H1 (cell line): Measurements from ENCODE around the gene SYCE3. TPM values are rescaled to one million over a fixed set of nuclear protein-coding genes. Genes with fewer than 3 reads are reported as not detected.

ENCODE experiments used
- ASH2L ChIP-seq: fragments of 200-600, 300-600 bp; sonication (generic); IDR thresholded peaks from one replicate; pipeline ENCODE4 v1.7.1; 2017; ENCODE audit warnings: low read length
- BACH1 ChIP-seq: IDR thresholded peaks from 2 replicates; pipeline ENCODE4 v1.6.1; 2012; ENCODE audit warnings: low read length, improper control_type of control experiment
- BCL11A ChIP-seq, 2 experiments: IDR thresholded peaks; one replicate each; pipeline ENCODE4 v1.6.1; 2011; ENCODE audit warnings: low read depth in 2 of 2, low read length in 2 of 2, mild to moderate bottlenecking in 2 of 2
- CBX5 ChIP-seq: fragments of 300-800, 300-1000 bp; sonication (generic); IDR thresholded peaks from 2 replicates; pipeline ENCODE4 v1.7.1; 2016; ENCODE audit warnings: antibody characterized with exemption, low read length, low read depth
- CBX8 ChIP-seq: fragments of 300-800, 300-1000 bp; sonication (generic); IDR thresholded peaks from 2 replicates; pipeline ENCODE4 v1.7.1; 2016; ENCODE audit warnings: low read depth, low read length, borderline replicate concordance
- CTBP2 ChIP-seq: IDR thresholded peaks from 2 replicates; pipeline ENCODE4 v1.7.0; 2011; ENCODE audit warnings: borderline replicate concordance, mild to moderate bottlenecking, moderate library complexity, mixed read lengths, low read length; ENCODE audit not compliant: insufficient read depth, insufficient read length
- EGR1 ChIP-seq: IDR thresholded peaks from 2 replicates; pipeline ENCODE4 v1.6.1; 2011; ENCODE audit warnings: low read depth, low read length, borderline replicate concordance
- EP300 ChIP-seq, 2 experiments: IDR thresholded peaks; 1 replicate in 1 of 2; 2 replicates in 1 of 2; pipeline ENCODE4 v1.6.1; 2011 to 2012; ENCODE audit warnings: low read depth in 2 of 2, low read length in 2 of 2, mild to moderate bottlenecking in 2 of 2, borderline replicate concordance in 1 of 2, inconsistent platforms in 1 of 2, moderate library complexity in 1 of 2
- FOSL1 ChIP-seq: IDR thresholded peaks from 2 replicates; pipeline ENCODE4 v1.6.1; 2011; ENCODE audit warnings: mild to moderate bottlenecking, low read depth, low read length, moderate library complexity; ENCODE audit not compliant: insufficient read depth
- GTF2F1 ChIP-seq: IDR thresholded peaks from 2 replicates; pipeline ENCODE4 v1.6.1; 2012; ENCODE audit warnings: low read depth, low read length, improper control_type of control experiment, borderline replicate concordance
- JUN ChIP-seq: IDR thresholded peaks from 2 replicates; pipeline ENCODE4 v1.6.1; 2011; ENCODE audit warnings: low read depth, mild to moderate bottlenecking, improper control_type of control experiment, low read length
- JUND ChIP-seq: IDR thresholded peaks from 2 replicates; pipeline ENCODE4 v1.6.1; 2011; ENCODE audit warnings: mild to moderate bottlenecking, improper control_type of control experiment, low read length
- KDM4A ChIP-seq: IDR thresholded peaks from one replicate; pipeline ENCODE4 v1.7.1; 2012; ENCODE audit warnings: low read depth, mild to moderate bottlenecking, moderate library complexity, low read length, inconsistent platforms; ENCODE audit not compliant: severe bottlenecking
- KDM5A ChIP-seq: fragments of 200-600 bp; IDR thresholded peaks from 2 replicates; pipeline ENCODE4 v1.7.1; 2012; ENCODE audit warnings: mild to moderate bottlenecking, low read length, inconsistent platforms, mixed read lengths
- PHF8 ChIP-seq: fragments of 200-600 bp; sonication (generic); conservative IDR thresholded peaks from 2 replicates; pipeline ENCODE4 v1.7.1; 2012; ENCODE audit warnings: low read depth, mild to moderate bottlenecking, inconsistent platforms, low read length, moderate library complexity
- RBBP5 ChIP-seq: IDR thresholded peaks from 2 replicates; pipeline ENCODE4 v1.7.1; 2012; ENCODE audit warnings: low read depth, mild to moderate bottlenecking, inconsistent platforms, low read length, moderate library complexity, borderline replicate concordance
- RFX5 ChIP-seq: IDR thresholded peaks from 2 replicates; pipeline ENCODE4 v1.6.1; 2011; ENCODE audit warnings: low read depth, low read length, improper control_type of control experiment, borderline replicate concordance
- SIRT6 ChIP-seq: IDR thresholded peaks from one replicate; pipeline ENCODE4 v1.7.1; 2012; ENCODE audit warnings: low read length, inconsistent platforms
- SP1 ChIP-seq: IDR thresholded peaks from 2 replicates; pipeline ENCODE4 v1.6.1; 2011; ENCODE audit warnings: low read depth, low read length
- SRF ChIP-seq: IDR thresholded peaks from 2 replicates; pipeline ENCODE4 v1.6.1; 2011; ENCODE audit warnings: mild to moderate bottlenecking, low read depth, low read length, moderate library complexity
- YY1 ChIP-seq: IDR thresholded peaks from 2 replicates; pipeline ENCODE4 v1.6.1; 2011; ENCODE audit warnings: low read depth, mild to moderate bottlenecking, low read length
- polyA plus RNA-seq, 7 experiments: library from polyadenylated mRNA; depleted of rRNA in 3 of 7; stranded (reverse) in 5 of 7; unstranded in 2 of 7; fragments of >200 nt in 5 of 7; fragments of 200-250 nt in 2 of 7; gene quantifications; 1 replicate in 5 of 7; 2 replicates in 1 of 7; 4 replicates in 1 of 7; pipeline versions ENCODE4 v1.2.1 to v1.2.3, GENCODE V29; 2011 to 2013; ENCODE audit warnings: missing spikeins in 2 of 7, mixed read lengths in 2 of 7
- total RNA-seq: library from RNA; stranded (reverse); fragmentation: NEBNext Ultra II Directional; extraction: Animal tissue kit (Norgen Biotek cat#: 25700); gene quantifications from 2 replicates; pipeline ENCODE4 v1.2.1, GENCODE V29; 2021
- TF ChIP-seq, protein P1 (sequence below): IDR thresholded peaks from 2 replicates; pipeline ENCODE4 v1.6.1; 2012; ENCODE audit warnings: low read length, inconsistent platforms
- TF ChIP-seq, protein P2 (sequence below): IDR thresholded peaks from 2 replicates; pipeline ENCODE4 v1.6.1; 2012; ENCODE audit warnings: inconsistent platforms

SYCE3 gene
- total and polyA plus RNA-seq, 2 of the 8 experiments (the other 6 are each of a cell fraction or from before 2014, with no cell fraction given) = 1.9 TPM; not detected in 1

DNA sequence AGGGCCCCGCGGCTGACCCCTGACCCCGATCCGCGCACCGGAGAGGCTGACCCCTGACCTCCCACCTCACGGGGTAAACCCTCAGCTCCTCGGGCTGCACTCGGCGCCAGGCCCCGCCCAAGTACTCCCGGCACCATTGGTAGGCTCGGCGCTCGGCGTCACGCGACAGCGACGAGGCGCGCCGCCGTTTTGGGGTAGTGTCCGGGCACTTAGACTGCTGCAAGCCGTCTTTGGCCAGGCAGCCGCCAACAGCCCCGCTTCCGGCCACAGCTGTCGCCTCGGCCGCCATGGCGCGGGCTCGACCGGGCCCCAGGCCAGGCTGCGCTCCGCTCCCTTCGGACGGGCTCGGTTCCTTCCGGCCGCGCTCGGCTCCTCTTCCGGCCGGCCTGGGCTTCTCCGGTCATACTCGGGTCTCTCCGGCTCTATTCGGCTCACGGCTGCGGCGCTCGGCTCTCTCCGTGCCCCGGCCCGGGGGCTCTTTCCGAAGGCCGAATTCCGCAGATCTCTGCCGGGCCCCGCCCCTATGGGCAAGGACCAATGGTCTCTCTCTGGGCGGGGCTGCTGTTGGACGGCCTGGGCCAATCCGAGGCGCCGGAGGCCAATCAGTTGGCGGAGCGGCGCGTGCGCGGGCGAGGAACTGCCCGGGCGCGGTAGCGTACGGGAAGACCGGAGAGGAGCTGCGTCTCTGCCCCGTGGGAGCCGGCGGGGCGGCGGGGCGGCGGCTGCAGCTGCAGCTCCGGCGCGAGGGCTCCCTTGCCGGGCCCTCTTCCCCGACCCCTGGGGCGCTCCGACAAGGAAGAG lies 20.0 kb upstream of the SYCE3 start, which contains the start of gene CHKB (continued):
- no peak for TF ChIP-seq JUND
- TF ChIP-seq JUN = no peak
- TF ChIP-seq KDM4A = peak; percentile 70
- no peak; the same call in none of the 2 replicates for TF ChIP-seq RBBP5
- TF ChIP-seq KDM5A = no peak
- TF ChIP-seq, protein P1, sequence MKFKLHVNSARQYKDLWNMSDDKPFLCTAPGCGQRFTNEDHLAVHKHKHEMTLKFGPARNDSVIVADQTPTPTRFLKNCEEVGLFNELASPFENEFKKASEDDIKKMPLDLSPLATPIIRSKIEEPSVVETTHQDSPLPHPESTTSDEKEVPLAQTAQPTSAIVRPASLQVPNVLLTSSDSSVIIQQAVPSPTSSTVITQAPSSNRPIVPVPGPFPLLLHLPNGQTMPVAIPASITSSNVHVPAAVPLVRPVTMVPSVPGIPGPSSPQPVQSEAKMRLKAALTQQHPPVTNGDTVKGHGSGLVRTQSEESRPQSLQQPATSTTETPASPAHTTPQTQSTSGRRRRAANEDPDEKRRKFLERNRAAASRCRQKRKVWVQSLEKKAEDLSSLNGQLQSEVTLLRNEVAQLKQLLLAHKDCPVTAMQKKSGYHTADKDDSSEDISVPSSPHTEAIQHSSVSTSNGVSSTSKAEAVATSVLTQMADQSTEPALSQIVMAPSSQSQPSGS = no peak
- TF ChIP-seq SP1 = peak; percentile 53; the same call in 1 of the 2 replicates
- no peak for TF ChIP-seq SIRT6
- no peak for TF ChIP-seq GTF2F1
- TF ChIP-seq CBX5 = no peak
- no peak for TF ChIP-seq CTBP2
- TF ChIP-seq BCL11A (IDR thresholded peaks at IDR 0.05; ENCODE audit: low read depth in 2 of 2, low read length in 2 of 2) = no peak
- TF ChIP-seq RFX5 = no peak
- TF ChIP-seq, protein P2, sequence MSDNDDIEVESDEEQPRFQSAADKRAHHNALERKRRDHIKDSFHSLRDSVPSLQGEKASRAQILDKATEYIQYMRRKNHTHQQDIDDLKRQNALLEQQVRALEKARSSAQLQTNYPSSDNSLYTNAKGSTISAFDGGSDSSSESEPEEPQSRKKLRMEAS = 0 out of 2 replicates have a peak, but pooled peaks have one; percentile 35
- TF ChIP-seq PHF8 = peak; percentile 75
- peak; percentile 84 for TF ChIP-seq ASH2L
- no peak for TF ChIP-seq FOSL1
- TF ChIP-seq BACH1 = no peak
- no peak for TF ChIP-seq CBX8
- peak; percentile 84 for TF ChIP-seq YY1
- no peak for TF ChIP-seq SRF
- TF ChIP-seq EP300 (IDR thresholded peaks at IDR 0.05; ENCODE audit: borderline replicate concordance in 1 of 2, low read depth in 2 of 2, low read length in 2 of 2) = no peak
- TF ChIP-seq EGR1 = no peak
